ENCODE data around the gene DYNLT5. TPM values are rescaled to one million over a fixed set of nuclear protein-coding genes. Genes with fewer than 3 reads are reported as not detected.

The DYNLT5 gene
- total and polyA plus RNA-seq, 10 donors = 0.09 to 2.5 (median 0.60) TPM; not detected in 2

DNA sequence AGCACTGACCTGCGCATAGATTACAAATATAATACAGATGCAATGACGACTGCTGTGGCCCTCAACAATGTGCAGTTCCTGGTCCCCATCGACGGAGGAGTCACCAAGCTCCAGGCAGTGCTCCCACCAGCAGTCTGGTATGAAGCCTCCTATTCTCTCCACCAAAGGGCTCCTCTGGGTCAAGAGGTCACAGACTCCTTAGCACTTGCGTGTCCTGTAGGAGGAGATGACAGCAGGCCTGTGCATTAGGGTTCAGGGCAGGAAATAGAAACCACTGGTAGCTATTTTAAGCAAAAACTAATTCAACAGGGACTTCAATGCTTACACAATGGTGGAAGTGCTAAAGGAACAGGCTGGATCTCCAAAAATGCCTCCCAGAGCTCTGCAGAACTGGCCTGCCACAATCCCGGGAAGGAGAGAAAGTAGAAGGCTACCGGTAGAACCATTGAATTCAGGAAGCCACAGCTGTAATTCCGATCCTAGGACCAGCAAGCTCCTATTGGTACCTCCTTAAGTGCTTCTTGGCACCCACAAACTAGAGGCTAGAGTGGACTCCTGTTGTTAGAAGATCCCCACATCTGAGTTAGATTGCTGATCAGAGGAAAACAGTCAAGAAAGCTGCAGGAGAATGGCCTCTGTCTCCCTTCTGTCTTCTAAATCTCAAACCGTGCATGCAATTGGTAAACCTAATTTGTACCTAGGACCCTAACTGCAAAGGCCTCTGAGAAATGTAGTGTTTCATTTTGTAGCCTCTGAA lies 12.7 kb upstream of the DYNLT5 start:
- no peaks in the 10 kb centered on the region for H3K9me3 ChIP-seq
- no peak for TF ChIP-seq POLR2AphosphoS5 (IDR thresholded peaks at IDR 0.05)
- TF ChIP-seq, protein P1, sequence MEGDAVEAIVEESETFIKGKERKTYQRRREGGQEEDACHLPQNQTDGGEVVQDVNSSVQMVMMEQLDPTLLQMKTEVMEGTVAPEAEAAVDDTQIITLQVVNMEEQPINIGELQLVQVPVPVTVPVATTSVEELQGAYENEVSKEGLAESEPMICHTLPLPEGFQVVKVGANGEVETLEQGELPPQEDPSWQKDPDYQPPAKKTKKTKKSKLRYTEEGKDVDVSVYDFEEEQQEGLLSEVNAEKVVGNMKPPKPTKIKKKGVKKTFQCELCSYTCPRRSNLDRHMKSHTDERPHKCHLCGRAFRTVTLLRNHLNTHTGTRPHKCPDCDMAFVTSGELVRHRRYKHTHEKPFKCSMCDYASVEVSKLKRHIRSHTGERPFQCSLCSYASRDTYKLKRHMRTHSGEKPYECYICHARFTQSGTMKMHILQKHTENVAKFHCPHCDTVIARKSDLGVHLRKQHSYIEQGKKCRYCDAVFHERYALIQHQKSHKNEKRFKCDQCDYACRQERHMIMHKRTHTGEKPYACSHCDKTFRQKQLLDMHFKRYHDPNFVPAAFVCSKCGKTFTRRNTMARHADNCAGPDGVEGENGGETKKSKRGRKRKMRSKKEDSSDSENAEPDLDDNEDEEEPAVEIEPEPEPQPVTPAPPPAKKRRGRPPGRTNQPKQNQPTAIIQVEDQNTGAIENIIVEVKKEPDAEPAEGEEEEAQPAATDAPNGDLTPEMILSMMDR (IDR thresholded peaks at IDR 0.05 in 8 of 11, conservative IDR thresholded peaks at IDR 0.05 in 3 of 11) = no peak
- no peak for TF ChIP-seq POLR2A (IDR thresholded peaks at IDR 0.05)
- WGBS, 5 donors = 44 to 63% (median 58%) methylated on average over 9 of the region's 9 CpGs
- no peaks in the 10 kb centered on the region for H3K36me3 ChIP-seq
- no peak for DNase-seq
- H3K27me3 ChIP-seq (replicated peaks in 1 of 7) = no peaks in the 10 kb centered on the region
- intact Hi-C loops (cut with DNase I; ENCODE audit: low total_unique reads) = no loop called here
- H3K4me3 ChIP-seq = no peak overlapping the region
- no peak overlapping the region for H3K27ac ChIP-seq
- H3K4me1 ChIP-seq = peaks cover 0 to 7% (median 0%) of the 10 kb centered on the region in 6 donors

- TF ChIP-seq POLR2A (IDR thresholded peaks at IDR 0.05) = no peak
- no peak for TF ChIP-seq POLR2AphosphoS5 (IDR thresholded peaks at IDR 0.05)
- TF ChIP-seq, protein P1 (IDR thresholded peaks at IDR 0.05 in 8 of 11, conservative IDR thresholded peaks at IDR 0.05 in 3 of 11) = no peak
- DNase-seq = no peak
- Histone ChIP-seq H3K4me3 (no peak overlapping the region), H3K4me1 (no peaks in the 10 kb centered on the region), H3K27me3 (replicated peaks in 1 of 7) (peaks cover 0 to 6% (median 0%) of the 10 kb centered on the region in 7 donors), H3K9me3 (no peaks in the 10 kb centered on the region), H3K36me3 (no peaks in the 10 kb centered on the region), H3K27ac (no peak overlapping the region)
- WGBS, 5 donors = 29 to 48% (median 39%) methylated on average over 2 of the region's 2 CpGs
- intact Hi-C loops (cut with DNase I; ENCODE audit: low total_unique reads) = no loop called here
Measured at GRCh38 chr1:66745451-66745850, 6.8 kb upstream of the DYNLT5 start.

DNA sequence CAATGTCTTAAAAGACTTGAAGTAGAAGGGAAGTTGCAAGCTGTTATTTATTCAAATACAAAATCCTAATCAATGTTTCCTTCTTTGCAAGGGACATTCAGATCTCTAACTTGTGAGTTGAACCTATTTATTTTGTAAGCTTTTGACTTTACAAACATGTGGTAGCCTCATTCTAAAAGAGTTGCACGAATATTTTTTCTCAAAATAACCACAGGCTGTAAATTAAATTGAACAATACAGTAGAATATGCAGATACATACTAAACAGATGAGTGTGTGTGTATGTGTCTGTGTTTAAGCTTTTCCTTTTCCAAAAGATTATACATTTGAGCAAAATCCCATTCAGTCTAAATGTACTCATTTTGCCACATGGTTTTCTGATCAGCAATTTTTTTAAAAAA lies 4.8 kb upstream of the DYNLT5 start:
- H3K4me1 ChIP-seq = peaks cover 0 to 13% (median 9%) of the 10 kb centered on the region in 6 donors
- 13 to 24% (median 16%) methylated on average over 1 of the region's 1 CpG for WGBS, 5 donors
- H3K27me3 ChIP-seq (replicated peaks in 1 of 7) = peaks cover 0 to 19% (median 17%) of the 10 kb centered on the region in 7 donors
- no peaks in the 10 kb centered on the region for H3K9me3 ChIP-seq
- TF ChIP-seq, protein P1 (IDR thresholded peaks at IDR 0.05 in 8 of 11, conservative IDR thresholded peaks at IDR 0.05 in 3 of 11) = no peak
- no peak for TF ChIP-seq POLR2A (IDR thresholded peaks at IDR 0.05)
- no peak for TF ChIP-seq POLR2AphosphoS5 (IDR thresholded peaks at IDR 0.05)
- H3K27ac ChIP-seq = no peak overlapping the region
- no peaks in the 10 kb centered on the region for H3K36me3 ChIP-seq
- intact Hi-C loops (cut with DNase I; ENCODE audit: low total_unique reads) = no loop called here
- DNase-seq = no peak
- H3K4me3 ChIP-seq = no peak overlapping the region

DNA sequence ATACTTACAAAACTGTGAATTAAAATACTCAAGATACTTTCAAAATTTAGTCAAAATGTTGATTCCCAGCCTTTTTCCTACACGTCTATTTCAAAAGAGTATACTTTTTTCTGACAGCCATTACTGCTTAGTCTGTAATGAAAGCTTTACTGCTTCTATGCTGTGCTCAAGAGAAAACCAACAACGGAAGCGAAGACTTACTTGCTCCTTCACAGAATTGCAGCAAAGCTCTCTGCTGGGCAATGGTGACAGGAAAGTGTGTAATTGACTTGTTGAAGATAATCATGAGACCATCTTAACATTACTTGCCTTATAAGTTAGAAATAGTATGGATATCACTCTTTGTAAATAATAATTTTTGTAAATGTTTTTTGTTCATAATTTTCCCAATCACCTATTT lies 1.7 kb upstream of the DYNLT5 start:
- no peak for DNase-seq
- H3K9me3 ChIP-seq = no peaks in the 10 kb centered on the region
- H3K36me3 ChIP-seq = no peaks in the 10 kb centered on the region
- WGBS, 5 donors = 43 to 63% (median 44%) methylated on average over 3 of the region's 3 CpGs
- H3K4me3 ChIP-seq = no peak overlapping the region
- intact Hi-C loops (cut with DNase I; ENCODE audit: low total_unique reads) = no loop called here
- TF ChIP-seq POLR2AphosphoS5 (IDR thresholded peaks at IDR 0.05) (no peak), POLR2A (IDR thresholded peaks at IDR 0.05) (no peak)
- TF ChIP-seq, protein P1 (IDR thresholded peaks at IDR 0.05 in 8 of 11, conservative IDR thresholded peaks at IDR 0.05 in 3 of 11) = no peak
- H3K27me3 ChIP-seq (replicated peaks in 1 of 7) = peaks cover 0 to 37% (median 22%) of the 10 kb centered on the region in 7 donors
- H3K4me1 ChIP-seq = peaks cover 0 to 18% (median 14%) of the 10 kb centered on the region in 6 donors
- H3K27ac ChIP-seq = no peak overlapping the region

All from spleen (tissue), 11 donors.